DOHH2 (cell line): ENCODE results near the gene CLIC4.

Experiments
- CTCF ChIP-seq: fragments of 200-600 bp; sonication (generic); IDR thresholded peaks from one replicate; pipeline ENCODE4 v1.5.1; 2014; ENCODE audit warnings: antibody characterized with exemption, mild to moderate bottlenecking, low read depth, low read length; ENCODE audit not compliant: poor library complexity, severe bottlenecking
- EZH2phosphoT487 ChIP-seq: fragments of 200-600 bp; sonication (generic); IDR thresholded peaks from 2 replicates; pipeline ENCODE4 v1.6.1; 2017; ENCODE audit warnings: borderline replicate concordance, mild to moderate bottlenecking, antibody characterized with exemption, low read length, moderate library complexity, mixed read lengths

GRCh38 chr1:24749886-24750285 is 4.6 kb downstream of the CLIC4 start:
- TF ChIP-seq CTCF: no peak
- TF ChIP-seq EZH2phosphoT487: no peak
